A673 (cell line): Measurements from ENCODE around the gene SGMS2. TPM values are rescaled to one million over a fixed set of nuclear protein-coding genes. Genes with fewer than 3 reads are reported as not detected.

Experiments
- BruUV-seq: library from RNA; stranded (reverse); fragments of 400-500 nt; replicated peaks from 2 replicates; lab custom pipeline; 2021; lab: Mats Ljungman, UMichigan
- CTCF ChIA-PET: fragments of 300-600 bp; sonication (Branson Sonifier 250); formaldehyde crosslinking; loops from one replicate; lab custom pipeline; 2022; ENCODE audit warnings: antibody characterized with exemption; lab: Charles Lee
- POLR2A ChIA-PET: fragments of 300-600 bp; sonication (Branson Sonifier 250); formaldehyde crosslinking; loops from one replicate; lab custom pipeline; 2022; ENCODE audit warnings: antibody characterized with exemption; ENCODE audit not compliant: low non-redundant PET; lab: Charles Lee
- DNase-seq: peaks from one replicate; pipeline ENCODE4 v3.0.0-alpha.2; 2015; ENCODE audit warnings: low spot score
- H3K27ac ChIP-seq: fragments of 200-600 bp; sonication (generic); 2 replicates; pipeline ENCODE4 v1.5.1; 2016; ENCODE audit warnings: mixed run types, low read depth, mild to moderate bottlenecking, mixed read lengths, antibody characterized with exemption, low read length; ENCODE audit not compliant: poor library complexity, severe bottlenecking
- H3K27me3 ChIP-seq: fragments of 200-600 bp; sonication (generic); replicated peaks from 2 replicates; pipeline ENCODE4 v1.6.1; 2017; ENCODE audit warnings: mixed run types, low read depth, mild to moderate bottlenecking, mixed read lengths, antibody characterized with exemption, low read length; ENCODE audit not compliant: insufficient read depth, poor library complexity
- H3K36me3 ChIP-seq: fragments of 200-600 bp; sonication (generic); 2 replicates; pipeline ENCODE4 v1.6.1; 2016; ENCODE audit warnings: mixed run types, mild to moderate bottlenecking, mixed read lengths, antibody characterized with exemption, low read length; ENCODE audit not compliant: insufficient read depth, poor library complexity, severe bottlenecking
- H3K4me1 ChIP-seq: fragments of 200-600 bp; sonication (generic); 2 replicates; pipeline ENCODE4 v1.6.1; 2017; ENCODE audit warnings: mixed run types, mild to moderate bottlenecking, mixed read lengths, antibody characterized with exemption, low read length; ENCODE audit not compliant: insufficient read depth, poor library complexity, severe bottlenecking
- H3K4me3 ChIP-seq: fragments of 200-600 bp; sonication (generic); 2 replicates; pipeline ENCODE4 v1.5.1; 2016; ENCODE audit warnings: low read depth, mixed run types, mild to moderate bottlenecking, mixed read lengths, low read length; ENCODE audit not compliant: poor library complexity, severe bottlenecking
- H3K9me3 ChIP-seq: fragments of 200-600 bp; sonication (generic); 2 replicates; pipeline ENCODE4 v1.6.1; 2016; ENCODE audit warnings: mixed run types, low read depth, mild to moderate bottlenecking, mixed read lengths, antibody characterized with exemption, low read length; ENCODE audit not compliant: poor library complexity, severe bottlenecking
- EZH2 ChIP-seq: fragments of 200-600 bp; sonication (generic); IDR thresholded peaks from 2 replicates; pipeline ENCODE4 v1.6.1; 2017; ENCODE audit warnings: borderline replicate concordance, low read depth, mild to moderate bottlenecking, mixed read lengths, antibody characterized with exemption, low read length; ENCODE audit not compliant: poor library complexity, severe bottlenecking
- intact Hi-C: fragments of 100-400 bp; cut with micrococcal nuclease; formaldehyde crosslinking; loops from one replicate; pipeline ENCODE4 v1.10.0; 2022; ENCODE audit not compliant: unreplicated experiment
- total RNA-seq: library from RNA; stranded (reverse); gene quantifications from 2 replicates; pipeline ENCODE4 v1.2.3, GENCODE V29; 2021
- TF ChIP-seq, protein P1 (sequence below): fragments of 300-800, 200-600 bp; sonication (generic); conservative IDR thresholded peaks from 2 replicates; pipeline ENCODE4 v1.5.1; 2017; ENCODE audit warnings: low read depth, mild to moderate bottlenecking, antibody characterized with exemption, low read length, moderate library complexity, mixed read lengths

Gene SGMS2
- total RNA-seq, 1 experiment from 2014 or later: 4.3 TPM

DNA sequence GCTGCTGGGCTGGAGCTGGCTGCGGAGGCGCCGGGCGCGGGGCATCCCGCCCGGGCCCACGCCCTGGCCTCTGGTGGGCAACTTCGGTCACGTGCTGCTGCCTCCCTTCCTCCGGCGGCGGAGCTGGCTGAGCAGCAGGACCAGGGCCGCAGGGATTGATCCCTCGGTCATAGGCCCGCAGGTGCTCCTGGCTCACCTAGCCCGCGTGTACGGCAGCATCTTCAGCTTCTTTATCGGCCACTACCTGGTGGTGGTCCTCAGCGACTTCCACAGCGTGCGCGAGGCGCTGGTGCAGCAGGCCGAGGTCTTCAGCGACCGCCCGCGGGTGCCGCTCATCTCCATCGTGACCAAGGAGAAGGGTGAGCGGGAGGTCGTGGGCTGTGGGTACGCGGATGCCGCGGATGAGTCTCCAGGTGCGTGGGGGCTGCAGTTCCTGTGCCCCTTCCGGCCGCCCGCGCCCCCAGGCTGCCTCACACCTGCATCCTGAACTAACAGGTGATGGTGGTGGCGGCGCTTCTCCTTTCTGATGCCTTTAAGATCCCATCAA lies 107.1 kb downstream of the SGMS2 start:
- ChIA-PET CTCF (no interaction called here), POLR2A (no interaction called here)
- intact Hi-C loops: no loop called here
- DNase-seq: no peak
- no peaks in the 10 kb centered on the region for H3K36me3 ChIP-seq
- no peaks in the 10 kb centered on the region for H3K27me3 ChIP-seq
- H3K27ac ChIP-seq: no peak overlapping the region
- H3K4me1 ChIP-seq: peaks cover 6% of the 10 kb centered on the region
- peak overlapping the region; percentile 68 for H3K4me3 ChIP-seq
- no TSS peak for BruUV-seq
- TF ChIP-seq EZH2: no peak
- TF ChIP-seq, protein P1, sequence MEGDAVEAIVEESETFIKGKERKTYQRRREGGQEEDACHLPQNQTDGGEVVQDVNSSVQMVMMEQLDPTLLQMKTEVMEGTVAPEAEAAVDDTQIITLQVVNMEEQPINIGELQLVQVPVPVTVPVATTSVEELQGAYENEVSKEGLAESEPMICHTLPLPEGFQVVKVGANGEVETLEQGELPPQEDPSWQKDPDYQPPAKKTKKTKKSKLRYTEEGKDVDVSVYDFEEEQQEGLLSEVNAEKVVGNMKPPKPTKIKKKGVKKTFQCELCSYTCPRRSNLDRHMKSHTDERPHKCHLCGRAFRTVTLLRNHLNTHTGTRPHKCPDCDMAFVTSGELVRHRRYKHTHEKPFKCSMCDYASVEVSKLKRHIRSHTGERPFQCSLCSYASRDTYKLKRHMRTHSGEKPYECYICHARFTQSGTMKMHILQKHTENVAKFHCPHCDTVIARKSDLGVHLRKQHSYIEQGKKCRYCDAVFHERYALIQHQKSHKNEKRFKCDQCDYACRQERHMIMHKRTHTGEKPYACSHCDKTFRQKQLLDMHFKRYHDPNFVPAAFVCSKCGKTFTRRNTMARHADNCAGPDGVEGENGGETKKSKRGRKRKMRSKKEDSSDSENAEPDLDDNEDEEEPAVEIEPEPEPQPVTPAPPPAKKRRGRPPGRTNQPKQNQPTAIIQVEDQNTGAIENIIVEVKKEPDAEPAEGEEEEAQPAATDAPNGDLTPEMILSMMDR: no peak
- no peaks in the 10 kb centered on the region for H3K9me3 ChIP-seq

DNA sequence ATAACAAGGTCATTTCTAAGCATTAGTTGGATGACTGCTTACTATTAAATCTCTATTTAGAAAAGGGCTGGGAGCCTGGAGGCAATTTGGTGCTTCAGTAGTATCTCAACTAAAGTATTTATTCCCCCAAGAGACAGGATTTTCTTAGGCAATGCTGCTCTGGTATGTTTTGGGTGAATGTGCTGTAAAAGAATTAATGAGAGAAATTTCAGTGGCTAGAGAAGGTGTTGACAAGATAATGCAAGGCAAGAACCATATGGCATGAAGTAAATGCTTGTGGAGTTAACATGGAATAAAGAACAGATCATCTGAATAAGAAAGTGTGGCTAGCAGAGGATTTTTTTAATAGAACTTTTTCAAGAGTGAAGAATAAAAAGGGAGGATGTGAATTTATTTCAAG lies 110.5 kb downstream of the SGMS2 start:
- ChIA-PET CTCF (no interaction called here), POLR2A (no interaction called here)
- TF ChIP-seq EZH2: no peak
- TF ChIP-seq, protein P1: no peak
- intact Hi-C loops: no loop called here
- H3K27me3 ChIP-seq: no peaks in the 10 kb centered on the region
- no peaks in the 10 kb centered on the region for H3K9me3 ChIP-seq
- H3K4me1 ChIP-seq: peaks cover 6% of the 10 kb centered on the region
- H3K4me3 ChIP-seq: no peak overlapping the region
- no peaks in the 10 kb centered on the region for H3K36me3 ChIP-seq
- no TSS peak for BruUV-seq
- no peak for DNase-seq
- no peak overlapping the region for H3K27ac ChIP-seq

DNA sequence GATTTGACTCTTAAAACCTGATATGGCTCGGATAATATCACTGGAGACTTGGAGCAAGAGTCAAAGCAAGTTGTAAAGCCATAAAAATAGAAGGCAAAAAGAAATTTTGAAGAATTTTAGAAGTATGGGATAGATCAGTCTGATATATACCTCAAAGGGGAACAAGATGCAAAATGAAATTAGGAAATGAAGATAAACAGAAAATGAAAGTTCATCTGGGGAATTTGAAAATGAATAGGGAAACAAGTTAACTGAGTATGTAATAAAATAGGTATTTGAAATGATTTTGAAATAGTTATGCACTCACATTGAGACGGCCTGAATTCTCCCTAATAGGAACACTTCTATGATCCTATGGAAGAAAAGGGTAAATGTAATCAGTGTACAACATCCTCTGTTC lies 112.3 kb downstream of the SGMS2 start:
- CTCF ChIA-PET: no interaction called here
- intact Hi-C loops: no loop called here
- Histone ChIP-seq H3K4me1 (no peaks in the 10 kb centered on the region), H3K9me3 (no peaks in the 10 kb centered on the region), H3K4me3 (no peak overlapping the region), H3K27ac (no peak overlapping the region), H3K36me3 (no peaks in the 10 kb centered on the region), H3K27me3 (no peaks in the 10 kb centered on the region)
- DNase-seq: no peak
- TF ChIP-seq, protein P1: no peak
- TF ChIP-seq EZH2: no peak
- POLR2A ChIA-PET: no interaction called here
- no TSS peak for BruUV-seq
